ENCODE data around the gene TMEM120B.
"Not testable (repeated sequence)": the region's sequence is repeated elsewhere in the genome, so short reads cannot be mapped to it uniquely, and the experiment has no call there.

TMEM120B gene

GRCh38 chr12:121789233-121789781 is 76.8 kb downstream of the TMEM120B start:
- in situ Hi-C loops (cut with HindIII; ENCODE audit: low sequenced_read_pairs) = no loop called here

- in situ Hi-C loops (cut with HindIII; ENCODE audit: low sequenced_read_pairs) = no loop called here
Observed at GRCh38 chr12:121789800-121790728, 77.5 kb downstream of the TMEM120B start.

GRCh38 chr12:121790785-121791184 is 78.2 kb downstream of the TMEM120B start:
- in situ Hi-C loops (cut with HindIII; ENCODE audit: low sequenced_read_pairs) = not testable (repeated sequence)

GRCh38 chr12:121791671-121792551 is 79.4 kb downstream of the TMEM120B start:
- in situ Hi-C loops (cut with HindIII; ENCODE audit: low sequenced_read_pairs) = no loop called here

GRCh38 chr12:121792607-121793439 is 80.3 kb downstream of the TMEM120B start:
- in situ Hi-C loops (cut with HindIII; ENCODE audit: low sequenced_read_pairs) = no loop called here

GRCh38 chr12:121793440-121793837 is 80.9 kb downstream of the TMEM120B start, which contains the start of gene RHOF:
Gene RHOF (minus strand): TSS chr12:121793688. CDS start chr12:121793633, 55 bp downstream.
- in situ Hi-C loops (cut with HindIII; ENCODE audit: low sequenced_read_pairs) = no loop called here

GRCh38 chr12:121793838-121794533 is 81.4 kb downstream of the TMEM120B start:
- in situ Hi-C loops (cut with HindIII; ENCODE audit: low sequenced_read_pairs) = no loop called here

GRCh38 chr12:121794534-121795033 is 82.0 kb downstream of the TMEM120B start:
- in situ Hi-C loops (cut with HindIII; ENCODE audit: low sequenced_read_pairs) = no loop called here

GRCh38 chr12:121795034-121795968 is 82.7 kb downstream of the TMEM120B start:
- in situ Hi-C loops (cut with HindIII; ENCODE audit: low sequenced_read_pairs) = no loop called here

GRCh38 chr12:121796855-121797751 is 84.6 kb downstream of the TMEM120B start:
- in situ Hi-C loops (cut with HindIII; ENCODE audit: low sequenced_read_pairs) = no loop called here

GRCh38 chr12:121797937-121798786 is 85.6 kb downstream of the TMEM120B start:
- in situ Hi-C loops (cut with HindIII; ENCODE audit: low sequenced_read_pairs) = no loop called here

- in situ Hi-C loops (cut with HindIII; ENCODE audit: low sequenced_read_pairs) = no loop called here
Observed at GRCh38 chr12:121798787-121799155, 86.2 kb downstream of the TMEM120B start.

GRCh38 chr12:121799156-121799841 is 86.7 kb downstream of the TMEM120B start:
- in situ Hi-C loops (cut with HindIII; ENCODE audit: low sequenced_read_pairs) = no loop called here

GRCh38 chr12:121799842-121800693 is 87.5 kb downstream of the TMEM120B start:
- in situ Hi-C loops (cut with HindIII; ENCODE audit: low sequenced_read_pairs) = no loop called here

Measured in DLD1 (cell line).